GM12878 (cell line): ENCODE data around the gene ESR2. TPM values are rescaled to one million over a fixed set of nuclear protein-coding genes. Genes with fewer than 3 reads are reported as not detected.

Source experiments
- ATAC-seq: fragments of 200-7000 bp; cut with Tn5 transposase; 3 replicates; pipeline ENCODE4 v1.9.1; 2020; ENCODE audit warnings: mild to moderate bottlenecking, moderate library complexity
- BruUV-seq: library from RNA; stranded (reverse); fragments of 400-500 nt; replicated peaks from 2 replicates; lab custom pipeline; 2021; lab: Mats Ljungman, UMichigan
- CTCF ChIA-PET: fragments of 300-600 bp; sonication (Branson Sonifier 250); formaldehyde crosslinking; extraction: SDS; loops from one replicate; lab custom pipeline; 2021; ENCODE audit warnings: inconsistent platforms; lab: Yijun Ruan, JAX
- POLR2A ChIA-PET: fragments of 350-600 bp; formaldehyde crosslinking; extraction: SDS; loops from one replicate; lab custom pipeline; 2021; ENCODE audit warnings: inconsistent platforms; lab: Charles Lee
- RAD21 ChIA-PET: fragments of 300-600 bp; sonication (Branson Sonifier 250); formaldehyde crosslinking; loops from one replicate; lab custom pipeline; 2023; ENCODE audit warnings: antibody characterized with exemption; ENCODE audit not compliant: unreplicated experiment; lab: Charles Lee
- SMC1A ChIA-PET: fragments of 300-600 bp; sonication (Branson Sonifier 250); formaldehyde crosslinking; loops from one replicate; lab custom pipeline; 2023; ENCODE audit not compliant: unreplicated experiment, uncharacterized antibody; lab: Charles Lee
- DNase-seq: peaks from one replicate; pipeline ENCODE4 v3.0.0-alpha.2; 2011; ENCODE audit warnings: low read depth, low spot score
- FAIRE-seq: peaks from 3 replicates; lab custom pipeline; 2011; peaks lifted over from hg19 to GRCh38; lab: Jason Lieb, UNC
- H2AFZ ChIP-seq: 2 replicates; pipeline ENCODE4 v1.6.0; 2011; ENCODE audit warnings: low read depth, low read length, control low read depth; ENCODE audit not compliant: control insufficient read depth
- H3K27ac ChIP-seq: 2 replicates; pipeline ENCODE4 v1.5.1; 2011; ENCODE audit warnings: control low read depth; ENCODE audit not compliant: control insufficient read depth, insufficient read depth
- H3K27me3 ChIP-seq, 2 experiments: replicated peaks in 1 of 2; 2 replicates each; pipeline versions ENCODE4 v1.6.0 to v1.6.1; 2011; ENCODE audit warnings: low read length in 1 of 2; ENCODE audit not compliant: control insufficient read depth in 2 of 2, insufficient read depth in 2 of 2
- H3K36me3 ChIP-seq, 2 experiments: 2 replicates each; pipeline ENCODE4 v1.5.1; 2011; ENCODE audit warnings: low read length in 1 of 2; ENCODE audit not compliant: control insufficient read depth in 2 of 2, insufficient read depth in 2 of 2
- H3K4me1 ChIP-seq: 2 replicates; pipeline ENCODE4 v1.6.1; 2011; ENCODE audit warnings: mild to moderate bottlenecking, low read length, moderate library complexity, mixed read lengths; ENCODE audit not compliant: control insufficient read depth, insufficient read depth
- H3K4me2 ChIP-seq: 2 replicates; pipeline ENCODE4 v1.6.0; 2011; ENCODE audit warnings: control low read depth; ENCODE audit not compliant: control insufficient read depth, insufficient read depth
- H3K4me3 ChIP-seq: fragments of 200-600 bp; sonication (generic); 2 replicates; pipeline ENCODE4 v1.5.1; 2016
- H3K79me2 ChIP-seq: 2 replicates; pipeline ENCODE4 v1.6.0; 2011; ENCODE audit warnings: low read length; ENCODE audit not compliant: control insufficient read depth, insufficient read depth
- H3K9ac ChIP-seq: 2 replicates; pipeline ENCODE4 v1.8.0; 2011; ENCODE audit warnings: low read length, control low read depth, mixed read lengths; ENCODE audit not compliant: control insufficient read depth, insufficient read depth
- H3K9me3 ChIP-seq: replicated peaks from 3 replicates; pipeline ENCODE4 v1.5.1; 2011; ENCODE audit warnings: mild to moderate bottlenecking, low read length; ENCODE audit not compliant: control insufficient read depth, insufficient read depth
- H4K20me1 ChIP-seq: 2 replicates; pipeline ENCODE4 v1.6.0; 2011; ENCODE audit not compliant: control insufficient read depth, insufficient read depth
- CHD2 ChIP-seq: IDR thresholded peaks from 2 replicates; pipeline ENCODE4 v1.6.1; 2011; ENCODE audit warnings: low read depth, low read length, improper control_type of control experiment, borderline replicate concordance
- MTA2 ChIP-seq: fragments of 450-650 bp; IDR thresholded peaks from 2 replicates; pipeline ENCODE4 v1.6.1; 2016; ENCODE audit warnings: low read depth, mild to moderate bottlenecking, moderate library complexity
- ZNF687 ChIP-seq: fragments of 450-650 bp; IDR thresholded peaks from 2 replicates; pipeline ENCODE4 v1.6.1; 2017; ENCODE audit warnings: mild to moderate bottlenecking, moderate library complexity
- WGBS: methylation state at CpG from one replicate; pipeline ENCODE4 v1.1.6; 2016; ENCODE audit warnings: low lambda C conversion rate; ENCODE audit not compliant: insufficient replicate concordance, insufficient coverage; ENCODE audit errors: missing lambda C conversion rate; 5-methylcytosine and 5-hydroxymethylcytosine counted together
- in situ Hi-C: fragments of 300-500 bp; cut with MboI; formaldehyde crosslinking; loops from 9 replicates; pipeline ENCODE4 v1.14.3; 2018; ENCODE audit warnings: mixed read lengths
- intact Hi-C: fragments of 100-400 bp; cut with micrococcal nuclease; formaldehyde crosslinking; loops from one replicate; pipeline ENCODE4 v1.14.2; 2022; ENCODE audit not compliant: unreplicated experiment
- polyA plus RNA-seq, 11 experiments: library from polyadenylated mRNA; depleted of rRNA in 4 of 11; unstranded in 6 of 11; stranded (reverse) in 5 of 11; fragments of >200 nt; fragmentation: Nextera tagmentation in 4 of 11; fragmentation: Illumina TruSeq in 1 of 11; extraction: Ambion mirVana in 4 of 11; extraction: Trizol in 1 of 11; gene quantifications; 1 replicate in 1 of 11; 2 replicates in 10 of 11; pipeline versions ENCODE4 v1.2.1 to v1.2.3, GENCODE V29; 2011 to 2016; ENCODE audit warnings: inconsistent platforms in 2 of 11, missing spikeins in 2 of 11, low read depth in 1 of 11
- total RNA-seq, 4 experiments: library from RNA; depleted of rRNA in 3 of 4; stranded (reverse); fragments of >200 nt in 3 of 4; fragmentation: Illumina TruSeq in 1 of 4; extraction: Trizol in 1 of 4; gene quantifications; 2 replicates each; pipeline versions ENCODE4 v1.2.1 to v1.2.3, GENCODE V29; 2013 to 2021

The ESR2 gene
- total and polyA plus RNA-seq, 10 of the 15 experiments (the other 5 are each of a cell fraction or from before 2014, with no cell fraction given) = 0.29 to 2.6 (median 0.81) TPM

- no peak overlapping the region for H3K9ac ChIP-seq
- RAD21 ChIA-PET = interaction anchor here (1.9 kb wide), 1 partner anchor 16 kb away, joined by 5 read pairs; the partner anchor contains the start of gene ESR2
- WGBS = 89% methylated on average over 2 of the region's 2 CpGs
- CTCF ChIA-PET = interaction anchor here (1.1 kb wide), 1 partner anchor 25 kb away, joined by 5 read pairs; no protein-coding TSS in a partner anchor
- no peaks in the 10 kb centered on the region for H3K4me1 ChIP-seq
- no TSS peak for BruUV-seq
- H3K4me2 ChIP-seq = no peak overlapping the region
- H2AFZ ChIP-seq = no peak overlapping the region
- no peaks in the 10 kb centered on the region for H3K36me3 ChIP-seq
- DNase-seq (no peak), FAIRE-seq (no peak), ATAC-seq (no peak)
- TF ChIP-seq CHD2 (no peak), ZNF687 (no peak), MTA2 (no peak)
- no peaks in the 10 kb centered on the region for H3K27me3 ChIP-seq
- no peaks in the 10 kb centered on the region for H3K79me2 ChIP-seq
- POLR2A ChIA-PET = no interaction called here
- intact Hi-C loops = no loop called here
- H3K9me3 ChIP-seq = no peaks in the 10 kb centered on the region; the same call in 2 of the 3 replicates
- in situ Hi-C loops = no loop called here
- no peak overlapping the region for H3K27ac ChIP-seq
- SMC1A ChIA-PET = interaction anchor here (2.0 kb wide), 1 partner anchor 17 kb away, joined by 4 read pairs; no protein-coding TSS in a partner anchor
- H3K4me3 ChIP-seq = no peak overlapping the region
- no peaks in the 10 kb centered on the region for H4K20me1 ChIP-seq
Observed at GRCh38 chr14:64278458-64278857, 15.7 kb downstream of the ESR2 start.
